HepG2 (cell line): ENCODE data around the gene ARSB. TPM values are rescaled to one million over a fixed set of nuclear protein-coding genes. Genes with fewer than 3 reads are reported as not detected.
"Not testable (repeated sequence)": the region's sequence is repeated elsewhere in the genome, so short reads cannot be mapped to it uniquely, and the experiment has no call there.

Experiments
- PAXIP1 ChIP-seq: sonication (generic); formaldehyde crosslinking; conservative IDR thresholded peaks from 2 replicates; pipeline ENCODE4 v1.4.0; 2020; ENCODE audit warnings: mild to moderate bottlenecking, missing genetic modification reagents, moderate library complexity
- RXRB ChIP-seq: IDR thresholded peaks from 2 replicates; pipeline ENCODE4 v1.6.1; 2016; ENCODE audit warnings: borderline replicate concordance, missing genetic modification reagents, missing compliant biosample characterization
- SOX13 ChIP-seq, 3 experiments: fragments of 450-650 bp in 1 of 3; sonication (generic) in 1 of 3; formaldehyde crosslinking in 1 of 3; IDR thresholded peaks in 2 of 3; conservative IDR thresholded peaks in 1 of 3; 2 replicates each; pipeline versions ENCODE4 v1.5.0 to v1.6.1; 2016 to 2020; ENCODE audit warnings: antibody characterized with exemption in 1 of 3, mild to moderate bottlenecking in 1 of 3, missing compliant biosample characterization in 1 of 3, missing genetic modification reagents in 1 of 3, moderate library complexity in 1 of 3
- TEAD3 ChIP-seq: optimal IDR thresholded peaks from 2 replicates; pipeline ENCODE3; 2016; ENCODE audit warnings: borderline replicate concordance
- ZBTB3 ChIP-seq: sonication (generic); formaldehyde crosslinking; IDR thresholded peaks from 2 replicates; pipeline ENCODE4 v1.4.0; 2020; ENCODE audit warnings: low read depth, mild to moderate bottlenecking, moderate library complexity, missing genetic modification reagents, borderline replicate concordance
- ZNF280D ChIP-seq: sonication (generic); formaldehyde crosslinking; IDR thresholded peaks from 2 replicates; pipeline ENCODE4 v1.5.1; 2020; ENCODE audit warnings: mild to moderate bottlenecking, missing genetic modification reagents
- ZNF609 ChIP-seq: sonication (generic); formaldehyde crosslinking; IDR thresholded peaks from 2 replicates; pipeline ENCODE4 v1.4.0; 2020; ENCODE audit warnings: mild to moderate bottlenecking, missing genetic modification reagents, borderline replicate concordance
- ZNF710 ChIP-seq: sonication (generic); formaldehyde crosslinking; IDR thresholded peaks from 2 replicates; pipeline ENCODE4 v1.5.0; 2020; ENCODE audit warnings: mild to moderate bottlenecking, missing genetic modification reagents, borderline replicate concordance
- polyA plus RNA-seq, 8 experiments: library from polyadenylated mRNA; depleted of rRNA in 3 of 8; stranded (reverse) in 7 of 8; unstranded in 1 of 8; fragments of >200 nt; fragmentation: Illumina TruSeq in 4 of 8; extraction: Trizol in 4 of 8; gene quantifications; 2 replicates each; pipeline versions ENCODE4 v1.2.1 to v1.2.3, GENCODE V29; 2011 to 2016; ENCODE audit warnings: low read depth in 4 of 8, missing spikeins in 1 of 8, mixed read lengths in 1 of 8; ENCODE audit not compliant: insufficient read depth in 1 of 8
- total RNA-seq, 5 experiments: library from RNA; depleted of rRNA; stranded (reverse); fragments of >200 nt; fragmentation: Illumina TruSeq; extraction: Trizol; gene quantifications; 2 replicates each; pipeline ENCODE4 v1.2.3, GENCODE V29; 2016; ENCODE audit warnings: low read depth in 1 of 5
- TF ChIP-seq, protein P1 (sequence below), 2 experiments: sonication (generic) in 1 of 2; formaldehyde crosslinking in 1 of 2; IDR thresholded peaks; 2 replicates each; pipeline versions ENCODE4 v1.4.0 to v1.6.1; 2018 to 2020; ENCODE audit warnings: missing genetic modification reagents in 2 of 2, borderline replicate concordance in 1 of 2, low read depth in 1 of 2, mild to moderate bottlenecking in 1 of 2, missing biosample characterization in 1 of 2

ARSB gene
- total and polyA plus RNA-seq, 2 of the 13 experiments (the other 11 are each of a cell fraction or from before 2014, with no cell fraction given), result 52.6 to 66.4 TPM

- TF ChIP-seq, protein P1, sequence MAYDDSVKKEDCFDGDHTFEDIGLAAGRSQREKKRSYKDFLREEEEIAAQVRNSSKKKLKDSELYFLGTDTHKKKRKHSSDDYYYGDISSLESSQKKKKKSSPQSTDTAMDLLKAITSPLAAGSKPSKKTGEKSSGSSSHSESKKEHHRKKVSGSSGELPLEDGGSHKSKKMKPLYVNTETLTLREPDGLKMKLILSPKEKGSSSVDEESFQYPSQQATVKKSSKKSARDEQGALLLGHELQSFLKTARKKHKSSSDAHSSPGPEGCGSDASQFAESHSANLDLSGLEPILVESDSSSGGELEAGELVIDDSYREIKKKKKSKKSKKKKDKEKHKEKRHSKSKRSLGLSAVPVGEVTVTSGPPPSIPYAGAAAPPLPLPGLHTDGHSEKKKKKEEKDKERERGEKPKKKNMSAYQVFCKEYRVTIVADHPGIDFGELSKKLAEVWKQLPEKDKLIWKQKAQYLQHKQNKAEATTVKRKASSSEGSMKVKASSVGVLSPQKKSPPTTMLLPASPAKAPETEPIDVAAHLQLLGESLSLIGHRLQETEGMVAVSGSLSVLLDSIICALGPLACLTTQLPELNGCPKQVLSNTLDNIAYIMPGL (CRISPR knock-in tag; IDR thresholded peaks at IDR 0.05; ENCODE audit: borderline replicate concordance in 1 of 2, low read depth in 1 of 2), result 0 out of 4 replicates have a peak, but pooled peaks of 1 of the 2 experiments have one; percentile 11
- TF ChIP-seq ZNF710 (CRISPR knock-in tag) (peak; percentile 45; the same call in 1 of the 2 replicates), SOX13 (CRISPR knock-in tag; conservative IDR thresholded peaks at IDR 0.05 in 1 of 2, IDR thresholded peaks at IDR 0.05 in 1 of 2) (peak in 1 of 2 experiments; percentile 32; a peak in 1 of 4 replicates), ZNF609 (CRISPR knock-in tag) (0 out of 2 replicates have a peak, but pooled peaks have one; percentile 15), PAXIP1 (CRISPR knock-in tag) (0 out of 2 replicates have a peak, but pooled peaks have one; percentile 12), ZNF280D (CRISPR knock-in tag) (peak; percentile 53; the same call in 1 of the 2 replicates), RXRB (CRISPR knock-in tag) (peak; percentile 38; the same call in 1 of the 2 replicates), TEAD3 (peak; percentile 44), ZBTB3 (CRISPR knock-in tag) (0 out of 2 replicates have a peak, but pooled peaks have one; percentile 21)
- TF ChIP-seq SOX13 (IDR thresholded peaks at IDR 0.05), result not testable (repeated sequence)
Measured at GRCh38 chr5:78983194-78983593, 1.9 kb downstream of the ARSB start (continued).
